ENCODE data around the gene MKRN2OS.
"Not testable (repeated sequence)": the region's sequence is repeated elsewhere in the genome, so short reads cannot be mapped to it uniquely, and the experiment has no call there.

The MKRN2OS gene

DNA sequence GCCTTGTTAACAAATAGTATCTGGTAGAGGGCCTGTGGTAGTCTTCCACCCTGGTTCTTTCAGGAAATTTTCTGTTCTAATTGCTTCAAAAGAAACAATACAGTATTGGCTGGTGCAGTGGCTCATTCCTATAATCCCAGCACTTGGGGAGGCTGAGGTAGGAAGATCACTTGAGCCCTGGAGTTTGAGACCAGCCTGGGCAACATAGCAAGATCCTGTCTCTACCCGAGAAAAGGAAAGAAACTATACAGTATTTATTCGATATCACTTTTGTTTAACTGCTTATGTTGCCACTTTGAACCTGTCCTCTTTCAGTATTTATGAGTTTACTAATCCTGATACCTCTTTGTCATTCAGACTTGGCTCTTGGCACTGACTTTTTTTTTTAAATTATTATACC, 16.1 kb upstream of the MKRN2OS start:
- no peak for DNase-seq (ENCODE audit: low read depth)

DNA sequence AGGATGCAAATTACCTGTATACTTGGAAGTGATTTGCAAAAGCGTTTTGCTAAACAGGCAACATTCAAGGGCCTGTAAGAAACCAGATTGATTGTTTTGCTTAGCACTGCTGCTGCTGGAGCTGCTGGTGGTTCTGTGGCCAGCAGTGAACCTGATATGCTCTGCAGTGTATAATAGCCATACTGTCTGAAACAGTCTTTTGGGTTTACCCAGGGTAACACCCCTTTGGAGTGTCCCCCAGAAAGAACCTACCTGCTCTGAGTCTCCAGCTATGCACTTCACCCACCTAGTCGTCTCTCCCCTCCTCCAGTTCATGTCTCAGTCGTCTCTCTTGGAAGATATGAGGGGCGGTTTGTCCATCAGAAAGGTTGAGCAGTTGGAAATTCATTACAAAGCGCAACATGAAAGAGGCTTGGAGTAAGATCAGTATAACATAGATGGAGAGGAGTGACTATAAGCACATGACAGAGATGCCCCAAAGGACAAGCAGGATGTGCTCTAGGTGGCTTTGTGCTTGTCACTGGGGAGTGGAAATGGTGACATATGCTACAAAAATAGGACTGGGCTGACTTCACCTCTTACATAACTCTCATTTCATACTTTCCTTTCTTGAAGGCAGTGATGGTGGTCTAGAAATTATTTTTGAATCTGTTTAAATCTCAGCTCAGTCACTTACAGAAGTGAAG, 15.3 kb upstream of the MKRN2OS start:
- DNase-seq (ENCODE audit: low read depth): no peak

DNA sequence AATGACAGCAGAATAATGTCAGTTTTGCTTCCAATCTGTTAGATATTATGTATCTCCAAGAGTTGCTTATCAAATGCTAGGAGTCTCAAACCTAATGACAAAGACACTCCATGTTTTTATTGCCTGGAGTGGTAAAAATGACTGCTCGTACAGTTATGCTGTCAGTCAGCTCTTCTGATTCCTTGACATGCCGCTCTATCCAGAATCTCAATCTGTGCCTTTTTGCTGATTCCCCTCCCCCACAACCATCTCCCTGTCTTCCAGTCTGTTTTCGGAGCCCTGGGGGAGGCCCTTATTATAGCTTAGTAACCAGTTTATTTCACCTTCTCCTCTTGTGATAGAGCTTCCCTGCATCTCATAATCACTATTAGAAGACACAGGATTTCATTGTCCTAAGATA, 14.2 kb upstream of the MKRN2OS start:
- no peak for DNase-seq (ENCODE audit: low read depth)

DNA sequence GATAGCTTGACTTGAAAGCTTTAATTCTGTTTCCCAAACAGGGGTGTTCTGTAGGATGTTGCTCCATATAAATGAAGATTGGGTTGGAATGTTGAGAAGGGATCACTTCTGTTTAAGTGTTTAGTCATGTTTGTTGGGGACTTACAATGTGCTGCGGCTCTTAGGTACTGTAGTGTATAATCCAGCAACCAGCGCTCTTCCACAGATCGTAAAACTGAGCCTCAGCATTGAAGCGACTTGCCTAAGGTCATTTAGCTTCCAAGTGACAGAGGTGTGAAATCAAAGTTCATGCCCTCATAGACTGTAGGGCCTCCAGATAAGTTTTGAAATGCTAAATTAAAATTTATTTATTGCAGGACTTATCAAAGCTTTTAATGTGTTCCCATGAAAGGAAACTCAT, 13.4 kb upstream of the MKRN2OS start:
- no peak for DNase-seq (ENCODE audit: low read depth)

DNA sequence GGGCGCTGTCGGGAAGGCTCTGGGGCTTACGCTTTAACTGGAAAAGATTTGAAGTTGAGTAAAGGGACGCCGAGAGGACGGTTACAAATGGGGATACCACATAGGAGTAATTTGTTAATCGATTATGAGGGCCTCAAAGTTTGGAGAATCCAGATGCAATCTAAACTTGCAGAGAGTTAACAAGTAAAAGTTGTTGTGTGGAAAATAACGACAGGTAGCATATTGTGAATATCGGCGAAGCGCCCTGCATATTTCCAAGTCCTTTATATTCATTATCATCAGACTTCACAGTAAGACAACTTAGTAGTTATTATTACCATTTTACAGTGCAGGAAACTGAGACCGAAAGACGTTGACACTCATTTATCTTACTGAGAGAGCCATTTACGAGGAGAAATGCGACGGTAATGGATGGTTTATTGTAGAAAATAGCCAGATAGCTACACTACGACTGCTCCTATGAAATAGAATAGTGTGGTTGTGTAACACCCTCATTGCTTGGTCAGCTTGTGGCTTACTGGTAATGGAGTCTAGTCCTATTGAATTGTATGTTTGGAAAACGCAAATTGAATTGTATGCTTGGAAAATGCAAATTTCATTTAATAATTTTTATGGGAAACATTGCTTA, 12.3 kb upstream of the MKRN2OS start:
- DNase-seq (ENCODE audit: low read depth): no peak

DNA sequence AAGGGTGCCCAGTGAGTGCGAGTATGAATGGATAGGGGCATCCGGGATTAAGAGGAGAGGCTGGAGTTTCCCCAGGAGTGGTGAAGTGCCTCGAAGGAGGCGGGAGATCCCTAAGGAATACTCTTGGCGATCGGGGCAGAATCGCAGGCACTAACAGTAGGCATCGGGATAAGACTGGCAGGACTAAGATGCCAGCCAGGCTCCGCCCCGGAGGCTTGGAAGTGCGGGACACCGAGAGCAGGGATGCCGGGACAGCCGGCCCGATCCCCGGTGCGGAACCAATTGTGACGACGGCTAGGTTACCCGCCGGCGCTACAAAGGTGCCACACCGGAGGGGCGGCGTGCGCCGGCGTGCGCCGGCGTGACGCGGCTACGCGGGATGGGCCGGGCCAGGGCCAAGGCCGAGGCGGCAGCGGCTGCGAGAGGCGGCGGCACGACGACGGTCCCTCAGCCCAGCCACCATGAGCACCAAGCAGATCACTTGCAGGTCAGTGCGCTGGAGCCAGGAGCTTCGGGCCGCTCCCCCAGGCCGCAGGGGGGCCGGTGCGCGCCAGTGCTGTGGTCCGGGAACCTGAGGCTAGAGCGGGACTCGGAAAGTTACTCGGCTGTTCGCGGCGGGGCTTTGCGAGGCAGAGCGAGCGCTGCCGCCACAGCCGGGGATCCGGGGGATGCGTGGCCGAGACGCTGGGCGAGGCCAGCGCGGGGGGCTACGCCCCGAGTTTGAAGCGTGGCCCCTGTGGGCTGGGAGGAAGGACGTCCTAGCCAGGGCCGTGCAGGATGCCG, 11.6 kb upstream of the MKRN2OS start, which contains the start of gene MKRN2:
TSS of gene MKRN2 (plus strand) at position 398 of the 783 bp plus-strand sequence. CDS start at position 462, 64 bp downstream.
- peak; percentile 72 for DNase-seq (ENCODE audit: low read depth)

DNA sequence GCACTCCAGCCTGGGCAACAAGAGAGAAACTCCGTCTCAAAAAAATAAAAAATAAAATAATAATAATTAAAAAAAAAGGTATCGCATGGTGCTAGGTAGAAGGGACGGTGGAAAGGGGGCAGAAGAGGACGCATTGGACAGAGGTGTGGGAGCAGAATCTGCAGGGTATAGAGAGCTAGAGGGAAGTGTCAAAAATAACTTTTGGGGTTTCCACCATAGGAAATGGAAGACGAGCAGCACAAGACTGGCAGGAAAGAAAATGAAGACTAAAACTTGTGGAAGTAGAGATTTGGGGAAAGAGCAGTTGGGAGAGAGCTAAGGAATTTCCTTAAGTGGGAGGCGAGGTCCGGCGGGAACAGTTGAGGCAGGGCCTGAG, 11.0 kb upstream of the MKRN2OS start:
- DNase-seq (ENCODE audit: low read depth): no peak

DNA sequence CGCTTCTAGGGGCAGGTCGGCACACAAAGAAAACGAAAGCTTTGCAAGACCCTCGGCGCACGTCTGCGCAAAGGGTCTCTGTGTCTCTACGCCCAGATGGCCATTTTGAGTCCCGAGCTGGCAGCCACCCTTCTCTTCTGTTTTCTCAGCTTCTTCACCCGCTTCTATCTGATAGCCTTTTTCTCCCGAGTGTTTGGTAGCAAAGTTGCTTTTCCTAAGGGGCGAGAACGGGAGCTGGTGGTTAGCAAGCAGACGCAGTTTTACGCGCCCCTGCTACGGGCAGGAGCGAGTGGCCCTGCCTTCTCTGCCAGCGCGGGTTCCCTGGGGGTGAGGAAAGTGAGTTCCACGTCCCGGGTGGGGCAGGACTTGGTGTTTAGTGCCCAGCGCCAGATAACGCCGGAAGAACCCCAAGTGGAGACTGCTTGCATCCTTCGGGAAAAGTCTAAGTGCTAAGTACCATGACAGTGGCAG, 8.7 kb upstream of the MKRN2OS start:
- DNase-seq (ENCODE audit: low read depth): no peak

DNA sequence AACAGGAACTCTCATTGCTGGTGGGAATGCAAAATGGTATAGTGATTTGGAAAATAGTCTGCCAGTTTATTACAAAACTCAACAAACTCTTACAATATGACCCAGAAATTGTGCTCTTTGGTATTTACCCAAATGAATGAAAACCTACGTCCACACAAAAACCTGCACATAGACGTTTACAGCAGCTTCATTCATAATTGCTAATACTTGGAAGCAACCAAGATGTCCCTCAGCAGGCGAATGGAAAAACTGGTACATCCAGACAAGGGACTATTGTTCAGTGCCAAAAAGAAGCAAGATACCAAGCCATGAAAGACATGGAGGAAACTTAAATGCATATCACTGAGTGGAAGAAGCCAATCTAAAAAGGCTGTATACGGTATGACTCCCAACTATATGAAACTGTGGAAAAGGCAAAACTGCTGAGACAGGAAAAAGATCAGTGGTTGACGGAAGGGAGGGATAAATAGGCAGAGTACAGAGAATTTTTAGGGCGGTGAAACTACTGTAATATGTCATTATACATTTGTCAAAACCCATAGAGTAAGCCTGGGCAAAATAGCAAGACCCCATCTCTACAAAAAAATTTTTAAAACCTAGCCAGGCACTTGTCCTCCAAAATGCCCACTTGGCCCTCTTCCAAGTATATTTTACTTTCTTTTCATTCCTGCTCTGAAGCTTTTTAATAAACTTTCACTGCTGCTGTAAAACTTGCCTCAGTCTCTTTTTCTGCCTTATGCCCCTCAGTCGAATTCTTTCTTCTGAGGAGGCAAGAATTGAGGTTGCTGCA, 4.9 kb upstream of the MKRN2OS start:
- no peak for DNase-seq (ENCODE audit: low read depth)

DNA sequence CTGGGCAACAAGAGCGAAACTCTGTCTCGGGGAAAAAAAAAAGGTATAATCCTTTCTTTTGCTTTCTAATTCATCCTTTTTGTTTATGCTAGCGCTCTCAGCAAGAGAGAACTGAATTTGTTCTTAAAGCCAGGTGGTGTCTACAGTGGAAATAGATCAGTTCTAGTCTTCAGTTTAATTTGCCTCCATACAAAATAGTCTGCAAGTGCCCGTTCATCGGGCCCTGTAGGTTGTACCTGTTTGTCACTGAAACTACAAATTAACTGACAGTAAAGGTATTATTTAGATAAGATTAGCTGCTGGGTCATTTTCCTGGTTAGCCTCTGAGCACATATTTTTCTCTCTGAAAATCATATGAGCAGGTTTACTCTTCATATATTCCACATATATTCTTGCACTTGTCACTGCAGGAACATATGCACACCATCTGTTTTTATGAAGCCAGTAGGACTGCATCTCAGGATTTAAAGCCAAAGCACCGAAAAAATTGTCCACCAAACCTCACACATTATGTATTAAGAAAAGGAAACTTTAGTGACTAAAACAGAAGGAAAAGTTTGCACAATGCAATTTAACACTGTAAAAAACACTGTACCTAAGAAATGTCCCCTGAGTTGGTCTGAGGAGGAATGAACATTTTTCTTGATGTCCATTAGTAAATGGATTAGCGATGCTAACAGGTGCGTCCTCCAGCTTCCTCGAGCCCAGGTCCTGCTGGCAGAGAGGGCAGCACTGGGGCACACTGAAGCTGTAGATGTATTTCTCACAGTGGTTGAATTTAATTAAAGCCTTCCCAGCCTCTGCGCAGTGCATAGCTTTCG, 437 bp downstream of the MKRN2OS start:
- no peak for DNase-seq (ENCODE audit: low read depth)

DNA sequence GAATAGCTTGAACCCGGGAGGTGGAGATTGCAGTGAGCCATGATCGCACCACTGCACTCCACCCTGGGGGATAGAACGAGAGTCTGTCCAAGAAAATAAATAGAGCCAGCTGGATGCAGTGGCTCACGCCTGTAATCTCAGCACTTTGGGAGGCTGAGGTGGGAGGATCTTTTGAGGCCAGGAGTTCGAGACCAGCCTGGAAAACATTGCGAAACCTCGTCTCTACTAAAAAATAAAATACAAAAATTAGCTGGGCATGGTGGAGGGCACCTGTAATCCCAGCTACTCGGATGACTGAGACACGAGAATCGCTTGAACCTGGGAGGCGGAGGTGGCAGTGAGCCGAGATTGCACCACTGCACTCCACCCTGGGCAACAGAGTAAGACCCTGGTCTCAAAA, 1.8 kb downstream of the MKRN2OS start:
- not testable (repeated sequence) for DNase-seq (ENCODE audit: low read depth)

DNA sequence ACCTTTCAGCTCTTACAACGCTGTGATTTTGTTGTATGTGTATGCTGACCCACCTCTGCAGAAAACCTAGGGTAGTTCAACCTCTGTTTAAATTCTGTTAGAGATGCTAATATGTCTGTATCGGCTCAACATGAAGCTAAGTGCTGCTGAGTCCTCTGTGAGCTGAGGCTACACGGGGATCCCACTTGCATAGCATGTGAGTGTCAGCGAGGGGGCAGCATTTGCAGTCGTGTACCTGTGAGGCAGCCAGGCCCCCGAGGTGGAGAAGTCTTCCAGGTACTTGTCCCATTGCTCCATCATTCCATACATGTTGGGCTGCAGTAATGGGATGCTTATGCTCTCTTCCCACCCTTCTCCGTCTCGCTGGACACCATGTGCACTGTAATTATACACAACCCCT, 3.7 kb downstream of the MKRN2OS start:
- DNase-seq (ENCODE audit: low read depth): no peak

DNA sequence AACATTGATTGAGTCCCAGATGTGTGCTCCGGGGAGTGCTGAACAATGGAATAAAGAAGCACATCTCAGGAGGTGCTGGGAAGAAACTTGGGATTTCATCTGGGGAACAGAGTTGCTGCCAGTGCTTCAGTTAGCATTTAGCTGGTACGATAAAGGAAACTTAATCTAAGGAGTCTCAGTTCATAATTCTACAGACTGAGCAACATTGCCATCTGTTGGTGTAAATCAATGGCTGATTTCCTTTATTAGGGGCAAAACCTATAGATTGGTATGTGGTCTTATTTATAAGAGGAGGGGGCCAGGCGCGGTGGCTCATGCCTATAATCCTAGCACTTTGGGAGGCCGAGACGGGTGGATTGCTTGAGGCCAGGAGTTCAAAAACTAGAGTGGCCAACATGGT, 8.9 kb downstream of the MKRN2OS start:
- no peak for DNase-seq (ENCODE audit: low read depth)

DNA sequence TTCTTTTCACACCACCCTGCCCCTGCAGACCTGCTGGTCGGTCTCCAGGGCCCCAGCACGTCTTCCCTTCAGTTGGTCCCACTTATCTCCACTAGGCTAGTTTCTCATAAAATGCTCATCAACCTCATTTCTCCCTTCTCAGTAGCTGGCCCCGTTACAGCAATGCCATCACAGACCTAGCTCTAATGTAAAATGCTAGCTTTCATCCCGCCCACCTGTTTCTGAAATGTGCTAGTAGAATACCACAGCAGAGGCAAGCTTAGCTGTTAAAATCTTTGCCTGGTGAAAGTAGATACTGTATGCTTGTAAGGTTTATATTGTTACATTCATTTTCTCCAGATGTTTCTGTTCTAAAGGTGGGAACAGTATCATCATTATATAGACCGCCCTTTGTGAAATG, 13.1 kb downstream of the MKRN2OS start:
- DNase-seq (ENCODE audit: low read depth): no peak

DNA sequence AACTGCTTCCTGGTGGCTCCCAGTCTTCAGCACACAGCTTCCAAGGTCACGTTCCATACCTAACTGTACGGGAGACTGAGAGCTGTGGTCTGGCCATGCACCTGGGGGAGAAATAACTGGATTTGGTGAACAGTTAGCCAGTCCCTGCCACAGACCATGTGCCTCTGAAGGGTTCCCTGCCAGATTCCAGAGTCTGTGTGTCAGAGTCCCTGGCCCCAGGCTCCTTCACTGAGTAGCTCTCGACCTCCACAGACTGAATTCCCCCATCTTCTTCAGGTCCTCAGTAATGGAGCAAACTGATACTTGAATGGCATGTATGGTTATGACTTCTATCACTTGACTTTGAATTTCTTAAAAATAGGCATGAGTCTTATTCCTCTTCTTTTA, 17.5 kb downstream of the MKRN2OS start:
- no peak for DNase-seq (ENCODE audit: low read depth)

DNA sequence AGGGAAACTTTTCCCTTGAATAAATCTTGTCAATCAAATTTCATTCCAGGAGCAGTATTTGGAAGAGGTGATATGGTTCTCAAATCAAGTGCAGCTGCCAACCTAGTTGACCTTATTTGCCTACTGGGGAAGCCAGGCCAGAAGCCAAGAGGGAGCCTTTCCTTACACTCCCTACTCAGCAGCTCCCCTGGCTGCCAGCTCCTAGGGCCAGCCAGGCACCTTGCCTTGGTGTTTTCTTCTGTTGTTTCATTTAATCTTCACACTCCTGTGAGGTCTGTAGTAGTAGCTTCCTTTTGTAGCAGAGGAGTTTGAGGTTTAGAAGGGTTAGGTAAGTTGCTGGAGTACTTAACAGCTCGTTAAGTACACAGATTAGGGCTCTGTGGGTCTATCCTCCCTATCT, 22.6 kb downstream of the MKRN2OS start:
- DNase-seq (ENCODE audit: low read depth): no peak

DNA sequence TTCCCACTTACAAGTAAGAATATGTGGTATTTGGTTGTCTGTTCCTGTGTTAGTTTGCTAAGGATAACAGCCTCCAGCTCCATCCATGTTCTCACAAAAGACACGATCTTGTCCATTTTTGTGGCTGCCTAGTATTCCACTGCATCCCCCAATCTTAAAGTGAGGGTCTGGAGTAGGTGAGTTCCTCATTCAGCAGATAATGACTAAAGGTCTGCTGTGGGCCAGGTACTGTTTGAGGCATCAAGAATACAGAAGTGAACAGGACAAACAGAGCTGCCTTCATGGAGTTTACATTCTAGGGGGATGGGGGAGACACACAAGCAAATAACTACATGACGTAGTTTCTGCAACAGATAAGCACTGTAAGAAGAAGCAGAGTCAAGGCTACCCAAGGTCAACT, 24.3 kb downstream of the MKRN2OS start:
- no peak for DNase-seq (ENCODE audit: low read depth)

DNA sequence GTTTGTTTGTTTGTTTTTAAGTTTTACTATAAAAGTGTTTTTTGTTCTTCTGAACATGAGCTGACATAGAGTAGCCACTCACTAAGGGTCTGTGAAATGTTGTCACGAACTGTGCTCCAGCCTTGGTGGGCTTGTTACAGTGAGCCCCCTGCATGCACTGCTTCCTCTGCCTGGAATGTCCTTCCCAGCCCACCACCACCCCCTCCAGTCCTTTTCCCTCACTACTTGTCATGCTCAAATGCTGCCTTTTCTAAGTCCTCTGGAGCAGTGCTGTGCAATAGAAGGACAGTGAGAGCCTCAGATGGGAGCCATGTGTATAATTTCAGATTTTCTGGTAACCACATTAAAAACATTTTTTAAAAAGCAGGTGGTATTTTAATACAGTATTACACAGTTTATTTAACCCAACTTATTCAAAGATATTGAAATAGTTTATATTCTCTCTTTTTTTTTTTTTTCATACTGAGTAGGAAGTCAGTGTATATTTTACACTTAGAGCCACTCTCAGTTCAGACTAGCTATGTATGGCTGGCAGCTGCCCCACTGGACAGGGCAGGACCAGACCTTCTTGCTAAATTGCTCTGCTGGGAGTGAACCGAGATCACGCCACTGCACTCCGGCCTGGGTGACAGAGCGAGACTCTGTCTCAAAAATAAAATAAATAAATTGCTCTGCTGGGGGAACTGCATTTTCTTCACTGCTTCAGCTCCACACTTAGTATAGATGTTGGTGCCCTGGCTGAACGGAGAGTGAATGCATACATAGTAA, 26.9 kb downstream of the MKRN2OS start:
- no peak for DNase-seq (ENCODE audit: low read depth)

DNA sequence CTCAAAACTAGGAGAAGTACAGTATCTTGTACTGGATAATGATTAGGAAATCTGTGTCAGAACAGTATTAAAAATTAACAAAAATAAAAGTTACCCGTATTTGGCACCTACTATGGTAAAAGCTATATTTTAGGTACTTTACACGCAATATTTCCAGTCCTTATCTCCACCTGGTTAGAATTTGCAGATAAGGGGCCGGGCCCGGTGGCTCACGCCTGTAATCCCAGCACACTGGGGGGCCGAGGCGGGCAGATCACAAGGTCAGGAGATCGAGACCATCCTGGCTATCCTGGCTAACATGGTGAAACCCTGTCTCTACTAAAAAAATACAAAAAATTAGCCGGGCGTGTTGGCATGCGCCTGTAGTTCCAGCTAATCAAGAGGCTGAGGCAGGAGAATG, 28.4 kb downstream of the MKRN2OS start:
- DNase-seq (ENCODE audit: low read depth): no peak

DNA sequence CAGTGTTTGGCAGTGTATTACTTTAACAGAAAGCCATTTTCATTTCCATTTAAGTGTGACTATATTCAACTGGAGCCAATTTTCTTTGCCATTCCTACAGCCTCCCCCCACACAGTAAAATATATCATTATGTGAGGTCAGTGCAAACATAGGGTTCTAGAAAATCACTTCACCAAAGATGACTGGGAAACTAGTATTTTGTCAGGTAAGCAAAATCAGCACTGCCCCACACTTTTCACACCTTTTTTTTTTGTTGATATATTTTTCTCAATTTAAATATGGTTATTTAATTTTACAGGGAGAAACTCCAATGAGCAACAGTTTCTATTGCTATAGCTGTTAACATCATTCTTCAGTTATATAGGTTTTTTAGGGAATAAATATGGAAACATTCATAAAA, 29.7 kb downstream of the MKRN2OS start:
- DNase-seq (ENCODE audit: low read depth): no peak

Measured in GM04504 (cell line).